ENCODE data around the gene MCL1.

GRCh38 chr1:150528196-150528595 lies 51.2 kb downstream of the MCL1 start:
- TF ChIP-seq POU6F1 (CRISPR knock-in tag; IDR thresholded peaks at IDR 0.05; ENCODE audit: borderline replicate concordance, low read depth): no peak
- no peak for TF ChIP-seq RARB (CRISPR knock-in tag; IDR thresholded peaks at IDR 0.05)
- TF ChIP-seq PATZ1 (CRISPR knock-in tag; IDR thresholded peaks at IDR 0.05; ENCODE audit: borderline replicate concordance): no peak
- TF ChIP-seq PPARA (CRISPR knock-in tag; IDR thresholded peaks at IDR 0.05; ENCODE audit: borderline replicate concordance): no peak
- no peak for TF ChIP-seq ZNF70 (CRISPR knock-in tag; IDR thresholded peaks at IDR 0.05)
- TF ChIP-seq CSRNP3 (CRISPR knock-in tag; IDR thresholded peaks at IDR 0.05): no peak
- TF ChIP-seq ZFP30 (CRISPR knock-in tag; IDR thresholded peaks at IDR 0.05): no peak
- no peak for TF ChIP-seq CREB5 (CRISPR knock-in tag; IDR thresholded peaks at IDR 0.05; ENCODE audit: low read depth)
- no peak for TF ChIP-seq OSR1 (CRISPR knock-in tag; IDR thresholded peaks at IDR 0.05)
- TF ChIP-seq SNAI2 (CRISPR knock-in tag; IDR thresholded peaks at IDR 0.05): no peak
- TF ChIP-seq ZC3H10 (CRISPR knock-in tag; IDR thresholded peaks at IDR 0.05): no peak
- TF ChIP-seq GLIS3 (CRISPR knock-in tag; IDR thresholded peaks at IDR 0.05): no peak
- no peak for TF ChIP-seq ZNF565 (CRISPR knock-in tag; conservative IDR thresholded peaks at IDR 0.05; ENCODE audit: low read depth)
